Calu3 (cell line): Measurements from ENCODE around the gene ZNF521. TPM values are rescaled to one million over a fixed set of nuclear protein-coding genes. Genes with fewer than 3 reads are reported as not detected.

Experiments
- BruUV-seq: library from RNA; stranded (reverse); fragments of 400-500 nt; replicated peaks from 2 replicates; lab custom pipeline; 2021; lab: Mats Ljungman, UMichigan
- CTCF ChIA-PET: fragments of 300-600 bp; sonication (Branson Sonifier 250); formaldehyde crosslinking; loops from one replicate; lab custom pipeline; 2022; ENCODE audit warnings: antibody characterized with exemption; lab: Charles Lee
- DNase-seq: peaks from one replicate; pipeline ENCODE4 v3.0.0; 2022
- H3K27ac Mint-ChIP-seq: one replicate; pipeline ENCODE4 v1.8.0; 2022; ENCODE audit warnings: mixed read lengths; ENCODE audit not compliant: unreplicated experiment
- H3K27me3 Mint-ChIP-seq: one replicate; pipeline ENCODE4 v1.8.0; 2022; ENCODE audit warnings: mixed read lengths; ENCODE audit not compliant: unreplicated experiment
- H3K36me3 Mint-ChIP-seq: one replicate; pipeline ENCODE4 v1.8.0; 2022; ENCODE audit warnings: mild to moderate bottlenecking, moderate library complexity, mixed read lengths; ENCODE audit not compliant: insufficient read depth, unreplicated experiment
- H3K4me1 Mint-ChIP-seq: one replicate; pipeline ENCODE4 v1.8.0; 2022; ENCODE audit warnings: mild to moderate bottlenecking, low read depth, mixed read lengths; ENCODE audit not compliant: unreplicated experiment
- H3K4me3 Mint-ChIP-seq: one replicate; pipeline ENCODE4 v1.8.0; 2022; ENCODE audit warnings: mild to moderate bottlenecking, low read depth, moderate library complexity, mixed read lengths; ENCODE audit not compliant: unreplicated experiment
- H3K9me3 Mint-ChIP-seq: one replicate; pipeline ENCODE4 v1.8.0; 2022; ENCODE audit warnings: low read depth, mixed read lengths; ENCODE audit not compliant: unreplicated experiment
- CTCF ChIP-seq: fragments of 200-600 bp; IDR thresholded peaks from one replicate; pipeline ENCODE4 v1.8.0; 2022; ENCODE audit warnings: antibody characterized with exemption; ENCODE audit not compliant: unreplicated experiment
- intact Hi-C: fragments of 100-400 bp; cut with micrococcal nuclease; formaldehyde crosslinking; loops from one replicate; pipeline ENCODE4 v1.10.0; 2022; ENCODE audit not compliant: unreplicated experiment
- total RNA-seq: library from RNA; stranded (reverse); gene quantifications from 2 replicates; pipeline ENCODE4 v1.2.3, GENCODE V29; 2022

ZNF521 gene
- total RNA-seq, 1 experiment from 2014 or later = not detected

- TF ChIP-seq CTCF = no peak
- CTCF ChIA-PET = no interaction called here
- Mint-ChIP-seq H3K4me3 (no peak overlapping the region), H3K36me3 (no peaks in the 10 kb centered on the region), H3K27me3 (peaks cover 64% of the 10 kb centered on the region), H3K4me1 (no peaks in the 10 kb centered on the region), H3K27ac (no peak overlapping the region), H3K9me3 (peaks cover 2% of the 10 kb centered on the region)
- DNase-seq = no peak
- no TSS peak for BruUV-seq
- intact Hi-C loops = no loop called here
These were observed 214.8 kb downstream of the ZNF521 start for GRCh38 chr18:25137197-25137472.

GRCh38 chr18:25136416-25137196, 215.4 kb downstream of the ZNF521 start:
- Mint-ChIP-seq H3K27ac (no peak overlapping the region), H3K4me1 (no peaks in the 10 kb centered on the region), H3K36me3 (no peaks in the 10 kb centered on the region), H3K4me3 (no peak overlapping the region), H3K9me3 (peaks cover 2% of the 10 kb centered on the region), H3K27me3 (peaks cover 64% of the 10 kb centered on the region)
- intact Hi-C loops = no loop called here
- BruUV-seq = no TSS peak
- no peak for TF ChIP-seq CTCF
- CTCF ChIA-PET = no interaction called here
- no peak for DNase-seq

- no peaks in the 10 kb centered on the region for H3K36me3 Mint-ChIP-seq
- no TSS peak for BruUV-seq
- H3K27ac Mint-ChIP-seq = no peak overlapping the region
These were observed 217.1 kb downstream of the ZNF521 start for GRCh38 chr18:25134861-25135260.

GRCh38 chr18:25133879-25134278, 218.1 kb downstream of the ZNF521 start:
- H3K36me3 Mint-ChIP-seq = no peaks in the 10 kb centered on the region
- CTCF ChIA-PET = no interaction called here
- no peaks in the 10 kb centered on the region for H3K4me1 Mint-ChIP-seq
- TF ChIP-seq CTCF = no peak
- no peak overlapping the region for H3K27ac Mint-ChIP-seq
- peaks cover 66% of the 10 kb centered on the region for H3K27me3 Mint-ChIP-seq
- no peaks in the 10 kb centered on the region for H3K9me3 Mint-ChIP-seq
- no peak overlapping the region for H3K4me3 Mint-ChIP-seq
- intact Hi-C loops = no loop called here
- no peak for DNase-seq
- no TSS peak for BruUV-seq

More at GRCh38 chr18:25134861-25135260, 217.1 kb downstream of the ZNF521 start:
- Mint-ChIP-seq H3K27me3 (peaks cover 64% of the 10 kb centered on the region), H3K4me1 (no peaks in the 10 kb centered on the region), H3K9me3 (no peaks in the 10 kb centered on the region), H3K4me3 (no peak overlapping the region)
- intact Hi-C loops = no loop called here
- CTCF ChIA-PET = no interaction called here
- no peak for DNase-seq
- no peak for TF ChIP-seq CTCF
